Activated T-cell treated with anti-CD3 and anti-CD28 coated beads for 48 hours (primary cell): ENCODE measurements around the gene ATP2A2.
"Not testable (repeated sequence)": the region's sequence is repeated elsewhere in the genome, so short reads cannot be mapped to it uniquely, and the experiment has no call there.

Experiments used
- DNase-seq: peaks from one replicate; pipeline ENCODE4 v3.0.0-alpha.2; 2020; ENCODE audit warnings: low read depth

The ATP2A2 gene

DNA sequence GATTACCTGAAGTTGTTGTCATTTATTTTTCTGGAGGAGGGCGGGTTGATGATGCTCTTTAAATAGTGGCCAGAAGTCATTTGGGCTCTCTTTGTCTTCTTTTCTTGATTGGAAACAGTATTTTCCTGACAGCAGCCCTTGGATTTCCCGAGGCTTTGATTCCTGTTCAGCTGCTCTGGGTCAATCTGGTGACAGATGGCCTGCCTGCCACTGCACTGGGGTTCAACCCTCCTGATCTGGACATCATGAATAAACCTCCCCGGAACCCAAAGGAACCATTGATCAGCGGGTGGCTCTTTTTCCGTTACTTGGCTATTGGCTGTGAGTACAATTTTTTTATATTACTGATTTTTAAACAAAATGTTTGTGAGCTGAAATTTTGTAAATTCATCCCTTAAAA is 62.1 kb downstream of the ATP2A2 start:
- DNase-seq: no peak

DNA sequence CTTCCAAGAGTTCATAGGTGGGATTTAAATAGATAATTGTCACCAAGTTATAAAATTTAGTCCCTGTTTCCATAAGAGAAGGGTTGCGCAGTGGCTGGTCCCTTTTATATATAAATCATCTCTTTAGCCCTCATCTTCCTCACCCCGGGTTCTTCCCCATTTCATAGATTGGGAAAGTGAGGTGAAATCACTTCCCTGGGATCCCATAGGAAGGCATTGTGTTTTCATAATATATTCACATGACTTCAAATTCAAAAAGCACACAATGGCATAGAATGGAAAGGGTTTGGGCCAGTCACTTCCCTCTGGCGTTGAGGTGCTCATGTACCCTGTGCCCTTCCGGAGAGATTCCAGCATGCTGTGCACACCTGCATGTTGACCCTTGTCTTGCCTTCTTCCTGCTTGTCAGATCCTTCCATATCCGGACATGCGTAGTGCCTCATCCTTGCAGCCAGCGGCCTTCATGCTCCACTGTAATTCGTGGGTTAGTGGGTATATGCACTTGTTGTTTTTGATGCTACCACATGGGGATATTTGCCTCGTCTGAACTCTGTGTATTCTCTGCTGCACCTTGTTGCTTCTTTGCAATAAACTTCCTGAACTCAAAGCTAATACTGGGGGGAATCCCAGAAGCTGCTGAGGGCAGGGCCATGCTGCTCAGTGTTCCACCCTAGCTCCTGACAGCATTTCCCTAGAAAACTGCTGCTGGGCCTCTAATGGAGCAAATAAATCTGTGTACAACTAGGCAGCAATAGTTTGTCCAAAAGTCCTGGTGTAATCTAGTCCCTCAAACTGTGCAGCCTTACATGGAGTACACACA is 62.9 kb downstream of the ATP2A2 start:
- no peak for DNase-seq

DNA sequence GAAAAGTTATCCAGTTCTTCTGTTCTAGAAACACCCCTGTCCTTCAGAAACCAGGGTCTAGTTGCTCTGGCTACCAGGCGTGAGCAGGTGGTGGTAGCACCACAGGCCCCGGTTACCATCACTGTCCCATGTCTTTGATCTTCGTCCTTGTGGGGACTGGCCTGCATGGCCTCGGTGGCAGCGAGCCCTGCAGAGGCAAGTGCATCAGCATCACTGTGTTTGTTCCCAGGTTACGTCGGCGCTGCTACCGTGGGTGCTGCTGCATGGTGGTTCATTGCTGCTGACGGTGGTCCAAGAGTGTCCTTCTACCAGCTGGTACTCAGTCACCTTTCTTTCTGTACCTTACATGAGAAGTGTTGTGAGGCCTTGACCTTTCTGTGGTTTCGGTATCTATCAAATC is 63.6 kb downstream of the ATP2A2 start:
- no peak for DNase-seq

DNA sequence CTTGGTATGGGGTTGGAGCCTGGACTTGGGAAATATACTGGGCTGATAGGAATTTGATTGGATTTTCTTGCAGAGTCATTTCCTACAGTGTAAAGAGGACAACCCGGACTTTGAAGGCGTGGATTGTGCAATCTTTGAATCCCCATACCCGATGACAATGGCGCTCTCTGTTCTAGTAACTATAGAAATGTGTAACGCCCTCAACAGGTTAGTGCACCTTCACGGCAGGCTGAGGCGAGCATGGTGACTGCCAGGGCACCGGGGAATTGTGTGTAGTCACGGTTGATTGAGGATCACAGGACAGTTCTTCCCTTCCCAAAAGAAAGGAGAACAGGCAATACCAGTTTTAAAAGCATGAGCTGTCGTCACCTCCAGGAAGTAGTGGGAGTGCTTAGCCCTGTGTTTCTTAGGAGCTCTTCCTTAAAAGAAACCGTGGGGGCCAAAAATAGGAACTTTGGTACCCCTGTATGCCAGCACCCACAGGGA is 64.2 kb downstream of the ATP2A2 start:
- no peak for DNase-seq

DNA sequence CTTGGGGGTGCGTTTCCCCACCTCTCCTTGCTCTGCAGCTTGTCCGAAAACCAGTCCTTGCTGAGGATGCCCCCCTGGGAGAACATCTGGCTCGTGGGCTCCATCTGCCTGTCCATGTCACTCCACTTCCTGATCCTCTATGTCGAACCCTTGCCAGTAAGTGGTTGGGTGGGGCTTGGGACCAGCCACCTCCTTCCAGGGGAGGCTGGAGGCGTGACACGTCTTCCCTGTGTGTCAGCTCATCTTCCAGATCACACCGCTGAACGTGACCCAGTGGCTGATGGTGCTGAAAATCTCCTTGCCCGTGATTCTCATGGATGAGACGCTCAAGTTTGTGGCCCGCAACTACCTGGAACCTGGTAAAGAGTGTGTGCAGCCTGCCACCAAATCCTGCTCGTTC is 64.9 kb downstream of the ATP2A2 start:
- DNase-seq: no peak

DNA sequence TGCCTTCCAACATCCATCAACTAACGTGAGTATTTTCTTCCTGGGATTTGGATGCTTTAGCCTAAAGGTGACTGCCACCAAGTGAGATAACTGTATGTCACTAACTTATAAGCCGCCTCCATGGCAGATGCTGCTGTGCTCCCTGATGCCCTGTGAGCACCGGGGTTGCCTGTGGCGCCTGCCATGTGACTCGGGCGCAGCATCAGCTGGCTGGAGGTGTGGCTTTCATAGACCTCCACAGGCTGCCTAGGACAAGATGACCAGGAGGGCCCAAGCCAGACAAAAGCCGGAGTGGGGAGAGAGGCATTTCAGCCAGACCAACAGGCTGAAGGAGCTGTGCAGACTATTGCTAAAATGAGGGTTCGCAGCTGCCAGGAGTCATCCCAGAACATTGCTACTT is 66.7 kb downstream of the ATP2A2 start:
- DNase-seq: no peak

DNA sequence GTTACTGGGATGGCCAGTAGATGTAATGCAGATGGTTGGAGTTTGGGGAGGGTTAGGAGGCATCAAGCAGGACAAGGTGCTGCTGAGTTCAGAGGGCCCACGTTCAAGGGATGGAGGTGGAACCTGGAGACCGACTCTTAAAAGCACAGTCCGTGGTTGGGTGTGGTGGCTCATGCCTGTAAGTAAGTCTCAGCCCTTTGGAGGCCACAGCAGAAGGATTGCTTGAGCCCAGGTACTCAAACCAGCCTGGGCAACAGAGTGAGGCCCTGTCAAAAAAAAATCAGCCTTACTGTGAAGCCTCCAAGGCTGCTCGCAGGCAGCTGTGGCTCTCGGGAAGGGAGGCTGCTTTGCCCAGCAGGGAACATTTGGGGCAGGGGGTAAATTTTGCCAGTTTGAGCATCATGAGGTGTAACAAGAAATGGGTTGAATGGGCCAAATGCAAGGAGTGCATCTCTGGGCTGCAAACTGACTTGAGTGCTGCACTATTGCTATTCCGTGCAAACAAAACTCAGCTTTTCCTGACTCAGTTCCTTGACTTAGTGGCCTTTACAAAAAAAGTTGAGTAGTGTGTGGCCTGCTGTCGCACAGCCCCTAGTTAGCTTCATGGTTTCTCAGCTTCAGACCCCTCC is 67.5 kb downstream of the ATP2A2 start:
- DNase-seq: no peak

DNA sequence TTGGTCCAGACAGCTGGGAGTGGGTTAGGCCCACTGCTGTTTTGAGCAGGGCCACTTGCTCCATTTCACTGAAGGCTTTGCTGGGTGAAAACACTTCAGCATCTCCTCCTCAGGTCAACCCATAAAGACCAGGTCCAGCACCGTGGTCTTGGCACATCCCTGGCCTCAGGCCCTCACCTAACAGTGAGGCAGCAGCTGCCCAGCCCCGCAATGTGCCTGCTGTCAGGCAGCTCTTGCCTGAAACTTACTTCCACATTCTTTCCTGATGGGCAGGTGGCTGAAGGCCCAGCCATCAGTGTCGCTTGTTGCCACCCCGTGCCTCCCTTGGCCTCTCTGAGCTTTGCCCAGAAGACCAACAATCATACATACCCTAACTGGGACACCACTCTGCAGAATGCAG is 68.0 kb downstream of the ATP2A2 start:
- no peak for DNase-seq

DNA sequence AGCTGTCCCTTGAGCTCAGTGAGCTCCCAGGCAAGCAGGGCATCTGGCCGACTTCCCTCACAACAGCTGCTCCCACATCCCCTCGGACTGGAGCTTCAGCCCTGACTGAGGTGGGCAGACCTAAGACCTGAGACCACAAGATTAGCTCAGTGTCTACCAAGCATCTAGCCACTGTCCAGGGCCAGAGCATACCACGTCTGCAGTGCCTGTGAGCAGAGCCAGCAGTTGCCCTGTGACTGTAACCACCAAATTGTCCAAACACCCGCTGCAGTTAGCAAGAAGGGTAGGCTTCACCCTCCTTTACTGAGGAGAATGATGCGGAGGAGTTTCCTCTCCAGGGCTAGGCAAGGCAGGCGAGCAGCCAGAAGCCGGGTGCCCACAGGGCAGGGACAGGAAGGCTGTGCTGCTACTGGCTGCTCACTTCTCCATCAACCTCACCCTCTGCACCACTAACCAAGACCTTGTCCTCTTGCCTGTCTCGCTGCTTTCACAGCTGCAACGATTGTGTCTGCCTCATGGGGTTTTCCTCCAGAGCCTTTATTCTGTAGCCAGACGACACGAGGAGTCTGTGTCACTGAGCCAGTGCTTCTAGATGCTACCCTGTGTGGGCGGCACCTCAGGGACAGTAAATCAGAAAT is 68.6 kb downstream of the ATP2A2 start:
- peak; percentile 28 for DNase-seq

DNA sequence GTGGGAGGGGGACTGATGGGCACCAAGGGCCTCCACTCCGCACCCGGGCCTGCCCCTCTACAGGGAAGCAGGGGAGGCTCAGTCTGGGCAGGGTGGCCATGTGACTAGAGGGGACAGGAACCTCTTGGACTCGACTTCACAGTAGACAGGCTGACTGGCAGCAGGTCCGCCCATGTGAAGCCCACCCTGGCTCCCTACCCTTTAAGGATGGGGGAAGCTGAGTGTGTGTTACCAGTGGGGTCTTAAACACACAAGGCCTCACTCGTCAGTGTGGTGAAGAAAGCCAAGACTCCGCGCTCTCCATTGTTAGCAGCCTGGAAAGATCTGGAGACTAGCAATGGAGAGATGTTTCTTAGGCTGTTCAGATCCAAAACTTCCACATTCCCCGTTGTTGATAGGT is 70.1 kb downstream of the ATP2A2 start:
- no peak for DNase-seq

DNA sequence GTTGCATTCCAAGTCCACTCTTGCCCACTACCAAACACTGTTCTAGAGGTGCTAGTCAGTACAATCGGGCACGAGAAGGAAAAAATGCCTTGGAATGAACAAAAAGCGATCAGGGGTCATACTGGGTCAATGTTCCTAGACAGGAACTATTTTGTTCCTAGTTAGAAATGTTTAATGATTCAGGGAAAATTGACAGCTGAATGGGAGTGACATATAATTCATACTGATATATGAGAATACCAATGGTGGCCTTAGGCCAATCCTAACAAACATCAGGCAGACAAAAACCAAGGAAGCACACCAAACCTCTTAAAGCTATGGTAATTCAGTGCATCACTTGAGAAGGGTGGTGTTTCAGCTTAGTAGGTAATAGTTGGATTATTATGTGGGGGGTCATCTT is 71.4 kb downstream of the ATP2A2 start:
- DNase-seq: no peak

DNA sequence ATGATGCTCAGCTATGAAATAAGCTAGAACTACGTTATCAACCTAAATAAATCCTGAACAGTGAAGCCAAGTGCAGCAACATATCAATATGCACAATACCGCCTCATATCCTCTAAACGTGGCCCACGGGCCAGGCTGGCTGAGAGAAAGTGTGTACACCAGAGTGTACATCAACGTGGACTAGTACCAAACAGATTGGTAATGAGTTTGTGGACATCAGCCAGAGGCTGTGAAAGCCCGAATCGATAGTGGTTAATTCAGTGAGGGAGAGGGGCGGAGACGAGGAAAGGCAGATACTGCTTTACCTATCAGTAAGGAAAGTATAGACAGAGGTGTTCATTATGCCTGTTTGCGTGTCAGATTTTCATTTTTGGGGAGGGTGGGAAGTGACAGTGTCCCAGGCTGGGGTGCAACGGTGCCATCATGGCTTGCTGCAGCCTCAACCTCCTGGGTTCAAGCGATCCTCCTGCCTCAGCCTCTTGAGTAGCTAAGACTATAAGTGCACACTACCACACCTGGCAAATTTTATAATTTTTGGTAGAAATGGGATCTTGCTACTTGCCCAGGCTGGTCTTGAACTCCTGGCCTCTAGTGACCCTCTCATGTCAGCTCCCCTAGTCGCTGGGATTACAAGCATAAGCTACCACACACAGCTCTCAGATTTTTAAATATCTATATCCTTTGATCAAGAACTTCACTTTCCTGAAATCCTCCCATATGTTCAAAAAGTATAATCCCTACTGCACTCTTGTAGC is 72.3 kb downstream of the ATP2A2 start:
- DNase-seq: no peak

DNA sequence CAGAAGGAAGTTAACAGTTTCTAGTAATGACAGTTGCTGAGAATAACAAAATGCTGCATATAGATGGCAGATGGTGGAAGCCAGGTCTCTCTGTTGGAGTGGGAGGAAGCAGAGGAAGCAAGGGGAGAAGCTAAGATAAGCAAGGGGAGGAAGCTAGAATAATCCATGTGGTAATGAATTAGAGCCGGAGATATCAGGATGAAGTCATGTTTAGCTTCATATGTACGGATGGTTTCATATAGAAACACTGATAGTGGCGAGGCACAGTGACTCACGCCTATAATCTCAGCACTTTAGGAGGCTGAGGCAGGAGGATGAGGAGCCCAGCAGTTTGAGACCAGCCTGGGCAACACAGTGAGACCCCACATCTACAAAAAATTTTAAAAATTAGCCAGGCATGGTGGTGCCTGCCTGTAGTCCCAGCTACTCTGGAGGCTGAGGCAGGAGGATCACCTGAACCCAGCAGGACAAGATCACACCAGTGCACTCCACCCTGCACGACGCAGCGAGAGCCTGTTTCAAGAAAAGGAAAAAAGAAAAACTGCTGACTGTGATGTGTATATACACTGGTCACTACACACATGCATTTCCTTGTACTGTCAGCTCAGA is 73.2 kb downstream of the ATP2A2 start:
- DNase-seq: no peak

DNA sequence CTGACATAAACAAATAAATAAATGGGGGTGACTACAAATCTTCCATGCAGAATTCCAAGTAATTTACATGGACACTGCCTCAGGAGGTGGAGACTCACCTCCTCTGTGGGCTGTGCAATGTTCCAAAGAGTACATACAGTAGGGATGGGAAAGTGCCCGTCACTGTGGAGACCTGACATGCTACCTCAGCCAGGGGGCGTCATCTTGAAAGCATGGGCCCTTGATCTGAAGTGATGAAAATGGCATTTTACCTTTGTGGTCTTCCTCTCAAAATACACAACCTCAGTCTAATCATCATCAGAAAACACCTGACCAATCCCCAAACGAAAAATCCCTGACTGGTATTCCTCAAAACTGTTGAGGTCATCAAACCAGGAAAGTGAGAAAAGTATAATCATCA is 74.0 kb downstream of the ATP2A2 start:
- DNase-seq: no peak

DNA sequence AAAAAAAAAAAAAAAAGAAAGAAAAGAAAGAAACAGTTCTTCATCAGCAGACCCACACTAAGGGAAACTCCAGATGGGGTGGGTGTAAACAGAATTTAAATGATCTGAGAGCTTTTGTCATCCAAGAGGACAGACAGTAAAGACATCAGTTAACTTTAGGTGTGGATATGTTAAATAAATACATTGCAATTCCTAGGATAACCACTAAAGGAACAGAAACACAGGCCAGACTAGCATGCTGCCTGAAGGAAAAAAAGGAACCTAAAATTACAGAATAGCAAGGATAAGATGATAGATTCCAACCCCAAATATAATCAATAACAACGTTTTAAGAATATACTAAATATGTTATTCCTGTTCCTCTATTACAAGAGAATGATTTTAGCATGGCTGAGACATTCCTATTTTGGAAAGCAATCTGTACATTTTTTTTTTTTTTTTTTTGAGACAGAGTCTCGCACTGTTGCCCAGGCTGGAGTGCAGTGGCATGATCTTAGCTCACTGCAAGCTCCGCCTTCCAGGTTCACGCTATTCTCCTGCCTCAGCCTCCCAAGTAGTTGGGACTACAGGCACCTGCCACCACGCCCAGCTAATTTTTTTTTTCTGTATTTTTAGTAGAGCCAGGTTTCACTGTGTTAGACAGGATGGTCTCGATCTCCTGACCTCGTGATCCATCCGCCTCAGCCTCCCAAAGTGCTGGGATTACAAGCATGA is 77.5 kb downstream of the ATP2A2 start:
- not testable (repeated sequence) for DNase-seq

DNA sequence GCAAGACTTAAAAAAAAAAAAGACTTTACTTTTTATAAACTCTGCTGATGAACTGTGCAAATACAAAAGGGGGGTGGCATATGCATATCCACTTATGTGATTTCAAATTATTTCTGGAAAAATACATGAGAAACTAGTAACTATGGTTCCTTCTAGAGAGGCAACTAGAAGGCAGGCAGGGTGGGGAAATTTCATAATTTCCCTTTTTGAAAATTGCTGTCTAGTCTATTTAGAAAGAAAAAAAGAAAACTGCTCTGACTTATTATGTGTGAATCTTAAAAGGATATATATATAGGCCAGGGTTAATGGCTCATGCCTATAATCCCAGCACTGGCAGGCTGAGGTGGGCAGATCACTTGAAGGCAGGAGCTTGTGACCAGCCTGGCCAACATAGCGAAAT is 80.2 kb downstream of the ATP2A2 start:
- no peak for DNase-seq

DNA sequence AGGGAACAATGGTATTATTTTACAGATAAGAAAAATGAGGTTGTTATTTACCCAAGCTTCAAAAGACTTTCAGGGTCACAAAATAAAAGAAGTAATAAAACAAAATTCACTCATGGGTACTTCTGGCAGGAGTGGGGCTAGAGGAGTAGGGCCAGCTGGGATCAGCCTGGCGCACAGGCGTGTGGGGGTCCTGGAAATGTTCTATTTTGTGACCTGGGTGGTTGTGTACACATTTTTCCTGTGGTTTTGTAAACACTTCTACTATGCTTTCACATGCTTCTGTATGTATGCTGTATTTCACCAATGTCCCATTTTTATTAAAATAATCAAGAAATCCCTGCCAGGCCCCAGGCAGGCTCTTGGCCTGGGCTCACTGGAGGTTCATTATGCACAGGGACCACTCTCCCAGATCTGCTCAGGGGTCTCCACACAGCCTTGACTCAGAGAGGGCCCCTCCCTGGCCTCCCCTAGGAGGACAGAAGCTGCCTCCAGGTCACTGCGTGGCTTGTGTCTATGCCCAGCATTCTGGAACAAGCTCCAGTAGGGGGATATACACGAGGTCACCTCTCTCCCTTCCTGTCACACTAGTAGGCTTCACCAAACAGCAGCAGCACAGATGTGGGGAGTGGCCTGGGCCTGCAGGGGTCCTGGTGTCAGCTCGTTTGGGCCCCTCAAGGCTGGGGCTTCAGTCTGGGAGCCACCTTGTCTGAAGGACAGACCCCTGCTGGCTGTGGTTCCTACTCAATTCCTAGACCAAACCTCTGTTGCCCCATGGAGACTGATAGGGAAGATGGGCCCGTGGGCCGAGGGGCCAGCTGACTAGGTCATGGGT is 84.7 kb downstream of the ATP2A2 start:
- no peak for DNase-seq

DNA sequence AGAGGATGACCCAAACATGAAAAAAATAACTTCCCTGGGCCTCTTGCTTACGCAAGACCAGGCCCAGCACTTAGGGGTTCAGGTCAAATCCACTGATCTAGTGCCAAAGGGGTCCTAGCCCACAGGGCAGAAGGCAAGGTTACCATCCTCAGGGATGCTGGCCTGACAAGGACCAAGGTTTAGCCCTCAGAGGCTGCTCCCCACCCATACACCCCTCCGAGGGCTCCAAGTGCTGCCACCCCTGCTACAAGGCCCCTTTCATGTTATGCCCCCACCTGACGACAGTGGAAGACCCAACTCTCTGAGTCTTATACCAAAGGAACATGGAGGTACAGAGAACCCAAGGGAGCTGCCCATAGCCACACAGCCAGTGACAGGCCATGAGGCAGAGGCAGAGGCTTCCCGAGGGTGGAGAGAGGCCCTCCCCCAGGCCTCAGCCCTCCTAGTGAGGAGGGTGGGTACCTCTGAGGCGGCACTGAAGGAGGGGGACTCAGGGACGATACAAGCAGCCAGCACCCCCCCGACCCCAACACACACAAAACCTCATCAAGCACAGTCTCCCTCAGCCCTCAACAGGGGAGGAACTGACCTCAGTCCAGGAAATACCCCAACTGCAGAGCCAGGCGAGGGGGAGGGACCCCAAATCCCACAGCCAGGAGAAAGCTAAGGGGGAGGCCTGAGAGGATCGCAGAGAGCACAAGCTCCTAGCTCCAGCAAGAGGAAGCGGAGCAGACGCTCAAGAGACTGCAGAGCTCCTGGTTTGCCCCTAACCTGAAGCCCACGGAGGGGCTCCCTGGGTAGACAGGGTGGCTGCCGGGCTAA is 85.5 kb downstream of the ATP2A2 start:
- DNase-seq: no peak

DNA sequence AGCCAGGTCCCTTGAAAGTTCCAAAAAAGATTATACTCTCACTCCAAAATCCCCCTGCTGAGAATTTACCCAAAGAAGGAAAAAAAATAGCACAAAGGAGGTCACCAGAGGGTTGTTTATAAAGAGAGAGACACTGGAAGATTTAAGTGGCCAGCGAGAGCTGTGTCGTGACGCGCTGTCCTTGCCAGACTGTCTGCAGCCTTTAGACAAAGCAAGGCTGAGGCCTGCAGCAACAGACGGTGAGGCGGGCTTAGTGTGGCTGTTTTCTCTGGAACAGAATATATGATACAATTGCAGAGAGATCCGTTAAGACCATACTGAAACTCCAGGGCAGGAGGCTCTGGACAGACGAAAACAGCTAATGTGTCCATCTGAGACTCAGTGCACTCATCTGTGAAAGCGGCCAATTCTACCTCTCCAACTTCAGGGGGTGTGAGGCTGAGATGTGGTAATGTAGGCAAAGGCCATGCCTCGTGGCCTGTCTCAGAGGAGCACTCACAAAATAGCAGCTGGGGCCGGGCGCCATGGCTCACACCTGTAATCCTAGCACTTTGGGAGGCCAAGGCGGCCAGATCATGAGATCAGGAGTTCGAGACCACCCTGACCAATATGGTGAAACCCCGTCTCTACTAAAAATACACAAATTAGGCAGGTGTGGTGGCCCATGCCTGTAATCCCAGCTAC is 86.3 kb downstream of the ATP2A2 start:
- DNase-seq: no peak
